GM23338 (cell line): ENCODE results near the gene LTA4H. TPM values are rescaled to one million over a fixed set of nuclear protein-coding genes. Genes with fewer than 3 reads are reported as not detected.

Experiments
- ATAC-seq: fragments of 200-7000 bp; cut with Tn5 transposase; 3 replicates; pipeline ENCODE4 v1.9.1; 2020
- DNase-seq: peaks from one replicate; pipeline ENCODE4 v3.0.0-alpha.2; 2015; ENCODE audit warnings: low spot score
- H2AFZ ChIP-seq: fragments of 200-600 bp; sonication (generic); 2 replicates; pipeline ENCODE4 v1.8.0; 2016; ENCODE audit warnings: antibody characterized with exemption, mild to moderate bottlenecking, moderate library complexity
- H3F3A ChIP-seq: fragments of 200-600 bp; sonication (generic); replicated peaks from 2 replicates; pipeline ENCODE4 v1.8.0; 2017; ENCODE audit warnings: antibody characterized with exemption, mixed run types, low read depth
- H3K27ac ChIP-seq: fragments of 200-600 bp; sonication (generic); 2 replicates; pipeline ENCODE4 v1.6.1; 2016; ENCODE audit warnings: low read depth
- H3K27me3 ChIP-seq: fragments of 200-600 bp; sonication (generic); 2 replicates; pipeline ENCODE4 v1.8.0; 2016; ENCODE audit warnings: mild to moderate bottlenecking, mixed run types, moderate library complexity; ENCODE audit not compliant: insufficient read depth
- H3K36me3 ChIP-seq: fragments of 200-600 bp; sonication (generic); 2 replicates; pipeline ENCODE4 v1.8.0; 2016; ENCODE audit warnings: mild to moderate bottlenecking; ENCODE audit not compliant: insufficient read depth
- H3K4me1 ChIP-seq: fragments of 200-600 bp; sonication (generic); 2 replicates; pipeline ENCODE4 v1.8.0; 2016; ENCODE audit warnings: mild to moderate bottlenecking, moderate library complexity; ENCODE audit not compliant: insufficient read depth
- H3K4me2 ChIP-seq: fragments of 200-600 bp; sonication (generic); 2 replicates; pipeline ENCODE4 v1.7.1; 2017; ENCODE audit warnings: mixed run types
- H3K4me3 ChIP-seq: fragments of 200-600 bp; sonication (generic); 2 replicates; pipeline ENCODE4 v1.6.1; 2016; ENCODE audit warnings: mixed run types
- H3K79me2 ChIP-seq: fragments of 200-600 bp; sonication (generic); replicated peaks from 2 replicates; pipeline ENCODE4 v1.8.0; 2017; ENCODE audit warnings: mild to moderate bottlenecking; ENCODE audit not compliant: insufficient read depth
- H3K9me2 ChIP-seq: fragments of 200-600 bp; sonication (generic); 2 replicates; pipeline ENCODE4 v1.8.0; 2017; ENCODE audit not compliant: insufficient read depth
- H4K20me1 ChIP-seq: fragments of 200-600 bp; sonication (generic); replicated peaks from 2 replicates; pipeline ENCODE4 v1.8.0; 2017; ENCODE audit warnings: mild to moderate bottlenecking; ENCODE audit not compliant: insufficient read depth
- H3K27ac Mint-ChIP-seq: 2 replicates; pipeline ENCODE4 v1.8.0; 2020; ENCODE audit warnings: inconsistent platforms, mild to moderate bottlenecking, moderate library complexity, mixed read lengths
- H3K27me3 Mint-ChIP-seq: 3 replicates; pipeline ENCODE4 v1.8.0; 2022; ENCODE audit warnings: low read depth, mild to moderate bottlenecking, moderate library complexity, mixed read lengths, inconsistent platforms; ENCODE audit not compliant: insufficient read depth, poor library complexity
- H3K36me3 Mint-ChIP-seq: 3 replicates; pipeline ENCODE4 v1.8.0; 2021; ENCODE audit warnings: low read depth, mild to moderate bottlenecking, inconsistent platforms, moderate library complexity, mixed read lengths
- H3K4me1 Mint-ChIP-seq: 3 replicates; pipeline ENCODE4 v1.8.0; 2020; ENCODE audit warnings: mild to moderate bottlenecking, inconsistent platforms, mixed read lengths
- H3K4me3 Mint-ChIP-seq: 3 replicates; pipeline ENCODE4 v1.8.0; 2021; ENCODE audit warnings: moderate library complexity, mild to moderate bottlenecking, inconsistent platforms, mixed read lengths
- H3K9me3 Mint-ChIP-seq: 3 replicates; pipeline ENCODE4 v1.8.0; 2020; ENCODE audit warnings: moderate library complexity, mild to moderate bottlenecking, inconsistent platforms, mixed read lengths
- CREB1 ChIP-seq: fragments of 250-450 bp; sonication (Bioruptor Pico); IDR thresholded peaks from 2 replicates; pipeline ENCODE4 v1.5.0; 2020; ENCODE audit warnings: low read depth, mild to moderate bottlenecking, moderate library complexity
- EZH2 ChIP-seq: fragments of 200-600 bp; sonication (generic); IDR thresholded peaks from one replicate; pipeline ENCODE4 v1.8.0; 2017; ENCODE audit warnings: antibody characterized with exemption, mild to moderate bottlenecking, low read depth; ENCODE audit not compliant: unreplicated experiment
- NANOG ChIP-seq: IDR thresholded peaks from 2 replicates; pipeline ENCODE4 v1.6.1; 2016; ENCODE audit warnings: antibody characterized with exemption, borderline replicate concordance
- POLR2AphosphoS5 ChIP-seq: IDR thresholded peaks from 2 replicates; pipeline ENCODE4 v1.6.1; 2016; ENCODE audit warnings: antibody characterized with exemption, low read depth
- STAT1 ChIP-seq: IDR thresholded peaks from one replicate; pipeline ENCODE4 v1.6.1; 2016; ENCODE audit warnings: antibody characterized with exemption; ENCODE audit not compliant: unreplicated experiment
- ZNF114 ChIP-seq: fragments of 250-450 bp; sonication (Bioruptor Pico); IDR thresholded peaks from 2 replicates; pipeline ENCODE4 v1.5.0; 2020; ENCODE audit warnings: mild to moderate bottlenecking, moderate library complexity
- ZNF331 ChIP-seq: fragments of 250-450 bp; sonication (Bioruptor Pico); IDR thresholded peaks from 2 replicates; pipeline ENCODE4 v1.5.0; 2020; ENCODE audit warnings: low read depth, mild to moderate bottlenecking, moderate library complexity
- polyA plus RNA-seq: library from polyadenylated mRNA; unstranded; fragments of >200 nt; fragmentation: Nextera tagmentation; extraction: Ambion mirVana; gene quantifications from 2 replicates; pipeline ENCODE4 v1.2.1, GENCODE V29; 2016
- total RNA-seq: library from RNA; depleted of rRNA; stranded (reverse); fragments of >200 nt; shearing (Covaris generic); gene quantifications from 2 replicates; pipeline ENCODE4 v1.2.3, GENCODE V29; 2014
- TF ChIP-seq, protein P1 (sequence below): IDR thresholded peaks from 2 replicates; pipeline ENCODE4 v1.6.1; 2016; ENCODE audit warnings: antibody characterized with exemption
- TF ChIP-seq, protein P2 (sequence below), 2 experiments: fragments of 200-600 bp in 1 of 2; sonication (generic) in 1 of 2; conservative IDR thresholded peaks; 2 replicates each; pipeline versions ENCODE4 v1.5.1 to v1.6.1; 2016 to 2017; ENCODE audit warnings: antibody characterized with exemption in 2 of 2, low read depth in 2 of 2, mild to moderate bottlenecking in 2 of 2, moderate library complexity in 1 of 2
- TF ChIP-seq, protein P3 (sequence below): IDR thresholded peaks from one replicate; pipeline ENCODE4 v1.6.1; 2018; ENCODE audit warnings: antibody characterized with exemption; ENCODE audit not compliant: unreplicated experiment

Gene LTA4H
- total and polyA plus RNA-seq, 2 experiments from 2014 or later: 84.4 to 189 TPM

DNA sequence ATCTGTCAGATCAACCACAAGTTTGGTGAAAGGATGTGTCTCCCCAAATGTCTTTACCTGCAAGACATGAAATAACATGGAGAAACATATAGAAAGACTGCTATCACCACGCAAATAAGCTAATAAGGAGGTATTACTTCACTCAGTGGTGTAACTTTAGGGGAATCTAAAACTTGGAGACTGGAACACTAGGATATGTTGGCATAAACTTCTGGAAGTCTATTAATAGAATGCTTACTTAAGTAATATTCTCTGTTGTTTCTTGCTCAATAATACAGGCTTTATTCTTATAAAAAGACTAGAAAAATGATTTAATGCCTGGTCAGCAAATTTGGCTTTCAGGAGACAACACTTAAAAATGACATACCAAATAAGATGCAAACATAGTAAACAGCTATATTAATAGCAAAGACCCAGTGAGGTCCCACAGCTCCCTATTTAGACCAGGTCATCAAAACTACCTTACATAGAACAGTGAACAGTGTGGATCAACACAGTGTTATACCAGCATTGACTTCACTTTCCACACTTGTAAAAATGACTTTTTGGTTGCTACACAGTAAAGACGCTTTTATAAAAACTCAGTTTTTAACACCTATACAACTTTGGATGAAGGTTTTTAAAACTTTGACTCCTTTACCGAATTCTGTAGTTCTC is 20.3 kb downstream of the LTA4H start:
- no peaks in the 10 kb centered on the region for H3K27me3 ChIP-seq
- ATAC-seq (no peak), DNase-seq (no peak)
- no peaks in the 10 kb centered on the region for H3K79me2 ChIP-seq
- no peak overlapping the region for H3K27ac ChIP-seq
- Mint-ChIP-seq H3K4me3 (no peak overlapping the region), H3K36me3 (peaks cover 63% of the 10 kb centered on the region), H3K9me3 (no peaks in the 10 kb centered on the region), H3K4me1 (no peaks in the 10 kb centered on the region), H3K27me3 (no peaks in the 10 kb centered on the region), H3K27ac (no peak overlapping the region)
- H3F3A ChIP-seq: no peaks in the 10 kb centered on the region
- peaks cover 44% of the 10 kb centered on the region for H3K36me3 ChIP-seq
- H3K4me2 ChIP-seq: no peak overlapping the region
- H3K9me2 ChIP-seq: no peaks in the 10 kb centered on the region
- H2AFZ ChIP-seq: no peak overlapping the region
- H4K20me1 ChIP-seq: no peaks in the 10 kb centered on the region
- no peak overlapping the region for H3K4me3 ChIP-seq
- no peaks in the 10 kb centered on the region for H3K4me1 ChIP-seq
- TF ChIP-seq STAT1 (no peak), EZH2 (no peak), CREB1 (no peak)
- TF ChIP-seq, protein P1, sequence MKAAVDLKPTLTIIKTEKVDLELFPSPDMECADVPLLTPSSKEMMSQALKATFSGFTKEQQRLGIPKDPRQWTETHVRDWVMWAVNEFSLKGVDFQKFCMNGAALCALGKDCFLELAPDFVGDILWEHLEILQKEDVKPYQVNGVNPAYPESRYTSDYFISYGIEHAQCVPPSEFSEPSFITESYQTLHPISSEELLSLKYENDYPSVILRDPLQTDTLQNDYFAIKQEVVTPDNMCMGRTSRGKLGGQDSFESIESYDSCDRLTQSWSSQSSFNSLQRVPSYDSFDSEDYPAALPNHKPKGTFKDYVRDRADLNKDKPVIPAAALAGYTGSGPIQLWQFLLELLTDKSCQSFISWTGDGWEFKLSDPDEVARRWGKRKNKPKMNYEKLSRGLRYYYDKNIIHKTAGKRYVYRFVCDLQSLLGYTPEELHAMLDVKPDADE: no peak

DNA sequence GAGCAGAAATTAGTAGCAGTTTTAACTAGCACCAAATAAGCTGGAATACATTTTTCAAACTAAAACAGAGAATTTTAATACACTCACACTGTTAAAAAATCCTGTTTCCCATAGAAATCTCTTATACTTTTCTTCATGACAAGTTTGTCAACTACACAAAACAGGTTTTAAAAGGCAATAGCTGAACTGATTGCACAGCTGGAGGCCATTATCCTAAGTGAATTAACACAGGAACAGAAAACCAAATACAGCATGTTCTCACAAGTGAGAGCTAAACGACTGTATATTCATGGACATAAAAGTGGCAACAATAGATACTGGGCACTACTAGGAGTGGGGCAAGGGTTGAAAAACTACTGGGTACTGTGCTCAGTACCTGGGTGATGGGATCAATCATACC is 27.7 kb downstream of the LTA4H start:
- H3K4me1 ChIP-seq: no peaks in the 10 kb centered on the region
- no peak overlapping the region for H3K27ac ChIP-seq
- TF ChIP-seq, protein P1: no peak
- no peaks in the 10 kb centered on the region for H4K20me1 ChIP-seq
- Mint-ChIP-seq H3K4me3 (no peak overlapping the region), H3K27me3 (no peaks in the 10 kb centered on the region), H3K27ac (no peak overlapping the region), H3K4me1 (no peaks in the 10 kb centered on the region), H3K9me3 (no peaks in the 10 kb centered on the region), H3K36me3 (peaks cover 54% of the 10 kb centered on the region)
- H3K4me3 ChIP-seq: no peak overlapping the region
- H3F3A ChIP-seq: no peaks in the 10 kb centered on the region
- H3K79me2 ChIP-seq: no peaks in the 10 kb centered on the region
- H3K36me3 ChIP-seq: peaks cover 55% of the 10 kb centered on the region
- ATAC-seq (no peak), DNase-seq (no peak)
- H3K9me2 ChIP-seq: no peaks in the 10 kb centered on the region
- no peaks in the 10 kb centered on the region for H3K27me3 ChIP-seq
- no peak overlapping the region for H2AFZ ChIP-seq
- H3K4me2 ChIP-seq: no peak overlapping the region

DNA sequence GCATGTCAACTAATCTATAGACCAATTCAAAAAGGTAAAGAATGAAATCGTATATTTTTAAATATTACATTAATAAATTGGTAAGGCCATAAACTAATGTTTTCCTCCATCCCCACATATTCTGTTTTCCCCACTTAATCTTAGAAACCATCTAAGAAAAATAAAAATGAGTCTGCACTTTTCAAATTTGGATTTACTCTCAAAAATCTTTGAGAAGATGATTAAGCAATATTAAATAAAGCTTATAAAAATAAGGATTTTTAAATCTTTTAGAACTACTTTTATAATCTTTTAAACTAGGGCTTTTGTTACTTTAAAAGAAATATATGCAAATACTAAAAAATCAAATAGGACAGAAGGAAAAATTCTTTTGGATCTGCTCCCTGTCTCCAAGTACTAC is 28.7 kb downstream of the LTA4H start:
- H3F3A ChIP-seq: no peaks in the 10 kb centered on the region
- no peak overlapping the region for H3K27ac ChIP-seq
- Mint-ChIP-seq H3K4me3 (no peak overlapping the region), H3K4me1 (no peaks in the 10 kb centered on the region), H3K27ac (no peak overlapping the region), H3K36me3 (peaks cover 50% of the 10 kb centered on the region), H3K27me3 (no peaks in the 10 kb centered on the region), H3K9me3 (no peaks in the 10 kb centered on the region)
- no peak overlapping the region for H2AFZ ChIP-seq
- H3K36me3 ChIP-seq: peaks cover 61% of the 10 kb centered on the region
- H4K20me1 ChIP-seq: no peaks in the 10 kb centered on the region
- H3K79me2 ChIP-seq: no peaks in the 10 kb centered on the region
- no peaks in the 10 kb centered on the region for H3K4me1 ChIP-seq
- ATAC-seq: no peak
- no peaks in the 10 kb centered on the region for H3K27me3 ChIP-seq
- H3K9me2 ChIP-seq: no peaks in the 10 kb centered on the region
- no peak for DNase-seq
- no peak overlapping the region for H3K4me3 ChIP-seq
- H3K4me2 ChIP-seq: no peak overlapping the region
- TF ChIP-seq ZNF331 (CRISPR knock-in tag): no peak
- TF ChIP-seq, protein P1: no peak
- TF ChIP-seq, protein P2, sequence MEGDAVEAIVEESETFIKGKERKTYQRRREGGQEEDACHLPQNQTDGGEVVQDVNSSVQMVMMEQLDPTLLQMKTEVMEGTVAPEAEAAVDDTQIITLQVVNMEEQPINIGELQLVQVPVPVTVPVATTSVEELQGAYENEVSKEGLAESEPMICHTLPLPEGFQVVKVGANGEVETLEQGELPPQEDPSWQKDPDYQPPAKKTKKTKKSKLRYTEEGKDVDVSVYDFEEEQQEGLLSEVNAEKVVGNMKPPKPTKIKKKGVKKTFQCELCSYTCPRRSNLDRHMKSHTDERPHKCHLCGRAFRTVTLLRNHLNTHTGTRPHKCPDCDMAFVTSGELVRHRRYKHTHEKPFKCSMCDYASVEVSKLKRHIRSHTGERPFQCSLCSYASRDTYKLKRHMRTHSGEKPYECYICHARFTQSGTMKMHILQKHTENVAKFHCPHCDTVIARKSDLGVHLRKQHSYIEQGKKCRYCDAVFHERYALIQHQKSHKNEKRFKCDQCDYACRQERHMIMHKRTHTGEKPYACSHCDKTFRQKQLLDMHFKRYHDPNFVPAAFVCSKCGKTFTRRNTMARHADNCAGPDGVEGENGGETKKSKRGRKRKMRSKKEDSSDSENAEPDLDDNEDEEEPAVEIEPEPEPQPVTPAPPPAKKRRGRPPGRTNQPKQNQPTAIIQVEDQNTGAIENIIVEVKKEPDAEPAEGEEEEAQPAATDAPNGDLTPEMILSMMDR (conservative IDR thresholded peaks at IDR 0.05; ENCODE audit: low read depth in 2 of 2): no peak
- no peak for TF ChIP-seq EZH2
- no peak for TF ChIP-seq CREB1
- TF ChIP-seq, protein P3, sequence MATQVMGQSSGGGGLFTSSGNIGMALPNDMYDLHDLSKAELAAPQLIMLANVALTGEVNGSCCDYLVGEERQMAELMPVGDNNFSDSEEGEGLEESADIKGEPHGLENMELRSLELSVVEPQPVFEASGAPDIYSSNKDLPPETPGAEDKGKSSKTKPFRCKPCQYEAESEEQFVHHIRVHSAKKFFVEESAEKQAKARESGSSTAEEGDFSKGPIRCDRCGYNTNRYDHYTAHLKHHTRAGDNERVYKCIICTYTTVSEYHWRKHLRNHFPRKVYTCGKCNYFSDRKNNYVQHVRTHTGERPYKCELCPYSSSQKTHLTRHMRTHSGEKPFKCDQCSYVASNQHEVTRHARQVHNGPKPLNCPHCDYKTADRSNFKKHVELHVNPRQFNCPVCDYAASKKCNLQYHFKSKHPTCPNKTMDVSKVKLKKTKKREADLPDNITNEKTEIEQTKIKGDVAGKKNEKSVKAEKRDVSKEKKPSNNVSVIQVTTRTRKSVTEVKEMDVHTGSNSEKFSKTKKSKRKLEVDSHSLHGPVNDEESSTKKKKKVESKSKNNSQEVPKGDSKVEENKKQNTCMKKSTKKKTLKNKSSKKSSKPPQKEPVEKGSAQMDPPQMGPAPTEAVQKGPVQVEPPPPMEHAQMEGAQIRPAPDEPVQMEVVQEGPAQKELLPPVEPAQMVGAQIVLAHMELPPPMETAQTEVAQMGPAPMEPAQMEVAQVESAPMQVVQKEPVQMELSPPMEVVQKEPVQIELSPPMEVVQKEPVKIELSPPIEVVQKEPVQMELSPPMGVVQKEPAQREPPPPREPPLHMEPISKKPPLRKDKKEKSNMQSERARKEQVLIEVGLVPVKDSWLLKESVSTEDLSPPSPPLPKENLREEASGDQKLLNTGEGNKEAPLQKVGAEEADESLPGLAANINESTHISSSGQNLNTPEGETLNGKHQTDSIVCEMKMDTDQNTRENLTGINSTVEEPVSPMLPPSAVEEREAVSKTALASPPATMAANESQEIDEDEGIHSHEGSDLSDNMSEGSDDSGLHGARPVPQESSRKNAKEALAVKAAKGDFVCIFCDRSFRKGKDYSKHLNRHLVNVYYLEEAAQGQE: no peak
- TF ChIP-seq POLR2AphosphoS5: no peak
- no peak for TF ChIP-seq STAT1
- no peak for TF ChIP-seq NANOG
- TF ChIP-seq ZNF114 (CRISPR knock-in tag): no peak
